Astrocyte (in vitro differentiated cells and primary cell): ENCODE data around the gene HSD17B14. TPM values are rescaled to one million over a fixed set of nuclear protein-coding genes. Genes with fewer than 3 reads are reported as not detected.
"Not testable (repeated sequence)": the region's sequence is repeated elsewhere in the genome, so short reads cannot be mapped to it uniquely, and the experiment has no call there.

Experiments used
- DNase-seq: peaks from one replicate; pipeline ENCODE4 v3.0.0-alpha.2; 2010; ENCODE audit warnings: low read depth
- FAIRE-seq: peaks from 2 replicates; lab custom pipeline; 2011; peaks lifted over from hg19 to GRCh38; lab: Jason Lieb, UNC
- H2AFZ ChIP-seq: 2 replicates; pipeline ENCODE4 v1.6.0; 2012; ENCODE audit warnings: low read depth, low read length, inconsistent platforms
- H3K27ac ChIP-seq: 2 replicates; pipeline ENCODE4 v1.5.1; 2011; ENCODE audit warnings: low read depth, low read length, inconsistent platforms
- H3K27me3 ChIP-seq: 2 replicates; pipeline ENCODE4 v1.6.0; 2011; ENCODE audit warnings: low read length, inconsistent platforms; ENCODE audit not compliant: insufficient read depth
- H3K36me3 ChIP-seq: 2 replicates; pipeline ENCODE4 v1.5.1; 2011; ENCODE audit warnings: low read length, inconsistent platforms; ENCODE audit not compliant: insufficient read depth
- H3K4me1 ChIP-seq: 2 replicates; pipeline ENCODE4 v1.5.1; 2011; ENCODE audit warnings: low read length, inconsistent platforms; ENCODE audit not compliant: insufficient read depth
- H3K4me2 ChIP-seq: 2 replicates; pipeline ENCODE4 v1.6.0; 2012; ENCODE audit warnings: low read length, inconsistent platforms
- H3K4me3 ChIP-seq: 2 replicates; pipeline ENCODE4 v1.5.1; 2011; ENCODE audit warnings: low read depth, mild to moderate bottlenecking, low read length, inconsistent platforms; ENCODE audit not compliant: insufficient read depth
- H3K79me2 ChIP-seq: 2 replicates; pipeline ENCODE4 v1.6.0; 2012; ENCODE audit warnings: mild to moderate bottlenecking, low read length, inconsistent platforms; ENCODE audit not compliant: insufficient read depth
- H3K9ac ChIP-seq: 2 replicates; pipeline ENCODE4 v1.6.0; 2012; ENCODE audit warnings: mild to moderate bottlenecking, low read length, inconsistent platforms
- H3K9me3 ChIP-seq: 2 replicates; pipeline ENCODE4 v1.5.1; 2012; ENCODE audit warnings: low read depth, mild to moderate bottlenecking, low read length, inconsistent platforms; ENCODE audit not compliant: insufficient read depth
- H4K20me1 ChIP-seq: 2 replicates; pipeline ENCODE4 v1.6.0; 2012; ENCODE audit warnings: low read length, inconsistent platforms; ENCODE audit not compliant: insufficient read depth
- H3K27ac Mint-ChIP-seq: one replicate; pipeline ENCODE4 v1.8.0; 2021; ENCODE audit warnings: mild to moderate bottlenecking, mixed read lengths; ENCODE audit not compliant: unreplicated experiment
- H3K27me3 Mint-ChIP-seq: one replicate; pipeline ENCODE4 v1.8.0; 2021; ENCODE audit warnings: low read depth, mixed read lengths; ENCODE audit not compliant: unreplicated experiment
- H3K36me3 Mint-ChIP-seq: one replicate; pipeline ENCODE4 v1.8.0; 2021; ENCODE audit warnings: low read depth, mixed read lengths; ENCODE audit not compliant: unreplicated experiment
- H3K4me1 Mint-ChIP-seq: one replicate; pipeline ENCODE4 v1.8.0; 2021; ENCODE audit warnings: low read depth, mixed read lengths; ENCODE audit not compliant: unreplicated experiment
- H3K4me3 Mint-ChIP-seq: one replicate; pipeline ENCODE4 v1.8.0; 2021; ENCODE audit warnings: mild to moderate bottlenecking, moderate library complexity, mixed read lengths; ENCODE audit not compliant: unreplicated experiment
- H3K9me3 Mint-ChIP-seq: one replicate; pipeline ENCODE4 v1.8.0; 2021; ENCODE audit warnings: mild to moderate bottlenecking, mixed read lengths; ENCODE audit not compliant: unreplicated experiment
- EZH2 ChIP-seq: IDR thresholded peaks from 2 replicates; pipeline ENCODE4 v1.6.1; 2012; ENCODE audit warnings: mild to moderate bottlenecking, low read length, inconsistent platforms; ENCODE audit not compliant: insufficient read depth
- total RNA-seq: library from RNA; stranded (reverse); gene quantifications from 2 replicates; pipeline ENCODE4 v1.2.1, GENCODE V29; 2021
- TF ChIP-seq, protein P1 (sequence below): IDR thresholded peaks from 2 replicates; pipeline ENCODE4 v1.5.1; 2011; ENCODE audit warnings: low read depth, mild to moderate bottlenecking, inconsistent platforms, low read length, moderate library complexity; ENCODE audit not compliant: insufficient read depth

The HSD17B14 gene
- total RNA-seq, 1 donor from 2014 or later = 9.7 TPM

- H3K27ac ChIP-seq = no peak overlapping the region
- H4K20me1 ChIP-seq = no peaks in the 10 kb centered on the region
- H3K9me3 ChIP-seq = no peaks in the 10 kb centered on the region
- Mint-ChIP-seq H3K36me3 (no peaks in the 10 kb centered on the region), H3K4me1 (peaks cover 4% of the 10 kb centered on the region), H3K9me3 (peaks cover 3% of the 10 kb centered on the region), H3K4me3 (no peak overlapping the region), H3K27me3 (peaks cover 20% of the 10 kb centered on the region), H3K27ac (no peak overlapping the region)
- no peak overlapping the region for H2AFZ ChIP-seq
- H3K4me2 ChIP-seq = no peak overlapping the region
- no peak for TF ChIP-seq EZH2
- TF ChIP-seq, protein P1, sequence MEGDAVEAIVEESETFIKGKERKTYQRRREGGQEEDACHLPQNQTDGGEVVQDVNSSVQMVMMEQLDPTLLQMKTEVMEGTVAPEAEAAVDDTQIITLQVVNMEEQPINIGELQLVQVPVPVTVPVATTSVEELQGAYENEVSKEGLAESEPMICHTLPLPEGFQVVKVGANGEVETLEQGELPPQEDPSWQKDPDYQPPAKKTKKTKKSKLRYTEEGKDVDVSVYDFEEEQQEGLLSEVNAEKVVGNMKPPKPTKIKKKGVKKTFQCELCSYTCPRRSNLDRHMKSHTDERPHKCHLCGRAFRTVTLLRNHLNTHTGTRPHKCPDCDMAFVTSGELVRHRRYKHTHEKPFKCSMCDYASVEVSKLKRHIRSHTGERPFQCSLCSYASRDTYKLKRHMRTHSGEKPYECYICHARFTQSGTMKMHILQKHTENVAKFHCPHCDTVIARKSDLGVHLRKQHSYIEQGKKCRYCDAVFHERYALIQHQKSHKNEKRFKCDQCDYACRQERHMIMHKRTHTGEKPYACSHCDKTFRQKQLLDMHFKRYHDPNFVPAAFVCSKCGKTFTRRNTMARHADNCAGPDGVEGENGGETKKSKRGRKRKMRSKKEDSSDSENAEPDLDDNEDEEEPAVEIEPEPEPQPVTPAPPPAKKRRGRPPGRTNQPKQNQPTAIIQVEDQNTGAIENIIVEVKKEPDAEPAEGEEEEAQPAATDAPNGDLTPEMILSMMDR = no peak
- no peaks in the 10 kb centered on the region for H3K79me2 ChIP-seq
- FAIRE-seq = no peak
- H3K36me3 ChIP-seq = no peaks in the 10 kb centered on the region
- no peaks in the 10 kb centered on the region for H3K4me1 ChIP-seq
- peak; percentile 33 for DNase-seq
- peaks cover 13% of the 10 kb centered on the region for H3K27me3 ChIP-seq
- H3K9ac ChIP-seq = no peak overlapping the region
- H3K4me3 ChIP-seq = no peak overlapping the region
Observed at GRCh38 chr19:48768994-48769713, 67.1 kb downstream of the HSD17B14 start.

DNA sequence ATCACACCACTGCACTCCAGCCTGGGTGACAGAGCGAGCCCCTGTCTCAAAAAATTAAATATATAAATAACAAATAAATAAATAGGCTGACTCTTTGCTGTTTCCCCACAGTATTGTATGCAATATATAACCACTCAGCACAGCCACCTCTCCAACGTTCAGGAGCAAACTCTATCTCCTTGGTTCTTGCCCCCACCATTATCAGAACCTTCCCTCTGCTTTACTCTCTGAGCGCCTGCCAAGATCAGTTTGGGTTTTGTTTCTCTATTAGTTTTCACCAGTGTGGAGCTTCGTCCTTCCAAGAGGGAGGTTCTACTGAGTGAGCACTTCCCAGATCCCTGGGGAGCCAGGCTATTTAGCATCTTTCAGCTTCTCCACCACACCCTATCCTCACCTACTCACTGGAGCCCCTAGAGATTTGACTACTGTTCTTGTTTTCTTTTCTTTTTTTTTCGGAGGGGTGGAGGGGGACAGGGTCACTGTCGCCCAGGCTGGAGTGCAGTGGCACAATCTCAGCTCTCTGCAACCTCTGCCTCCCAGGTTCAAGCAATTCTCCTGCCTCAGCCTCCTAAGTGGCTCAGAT, 68.0 kb downstream of the HSD17B14 start:
- H3K9me3 ChIP-seq, H3K9me3 Mint-ChIP-seq, H3K4me1 Mint-ChIP-seq, H3K4me1 ChIP-seq, H2AFZ ChIP-seq, H3K27ac ChIP-seq, H3K27ac Mint-ChIP-seq, H3K9ac ChIP-seq, H3K79me2 ChIP-seq, H3K36me3 ChIP-seq, H4K20me1 ChIP-seq, H3K36me3 Mint-ChIP-seq, H3K4me3 ChIP-seq, H3K4me2 ChIP-seq, DNase-seq, FAIRE-seq, H3K4me3 Mint-ChIP-seq: not testable (repeated sequence)
- peaks cover 16% of the 10 kb centered on the region for H3K27me3 ChIP-seq
- H3K27me3 Mint-ChIP-seq = peaks cover 29% of the 10 kb centered on the region

DNA sequence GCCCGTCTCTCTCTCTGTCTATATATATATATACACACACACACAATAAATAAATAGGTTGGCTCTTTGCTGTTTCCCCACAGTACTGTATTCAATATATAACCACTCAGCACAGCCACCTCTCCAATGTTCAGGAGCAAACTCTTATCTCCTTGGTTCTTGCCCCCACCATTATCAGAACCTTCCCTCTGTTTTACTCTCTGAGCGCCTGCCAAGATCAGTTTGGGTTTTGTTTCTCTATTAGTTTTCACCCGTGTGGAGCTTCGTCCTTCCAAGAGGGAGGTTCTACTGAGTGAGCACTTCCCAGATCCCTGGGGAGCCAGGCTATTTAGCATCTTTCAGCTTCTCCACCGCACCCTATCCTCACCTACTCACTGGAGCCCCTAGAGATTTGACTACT, 70.5 kb downstream of the HSD17B14 start:
- H3K36me3 Mint-ChIP-seq, H3K27ac Mint-ChIP-seq, H4K20me1 ChIP-seq, DNase-seq, H3K9me3 ChIP-seq, FAIRE-seq, H3K27ac ChIP-seq, H3K36me3 ChIP-seq, H3K4me3 Mint-ChIP-seq, H3K4me2 ChIP-seq, H2AFZ ChIP-seq, H3K4me3 ChIP-seq, H3K9me3 Mint-ChIP-seq, H3K79me2 ChIP-seq, H3K4me1 ChIP-seq, H3K9ac ChIP-seq, H3K4me1 Mint-ChIP-seq: not testable (repeated sequence)
- peaks cover 27% of the 10 kb centered on the region for H3K27me3 ChIP-seq
- H3K27me3 Mint-ChIP-seq = peaks cover 48% of the 10 kb centered on the region

Other genes with a start within 250 kb of the HSD17B14 start
- not detected in 2 replicates for gene SPACA4, start 229.7 kb downstream of the HSD17B14 start, total RNA-seq
- 1.3 and 1.7 TPM in 2 replicates for gene FAM83E, start 221.4 kb downstream of the HSD17B14 start, total RNA-seq
- gene RPL18, start 217.3 kb downstream of the HSD17B14 start, total RNA-seq = 1,046 and 1,102 TPM in 2 replicates
- gene SPHK2, start 217.0 kb downstream of the HSD17B14 start, total RNA-seq = 25.4 and 29.4 TPM in 2 replicates
- gene DBP, start 199.1 kb downstream of the HSD17B14 start, total RNA-seq = 1.2 and 1.5 TPM in 2 replicates
- gene CA11, start 190.3 kb downstream of the HSD17B14 start, total RNA-seq = 9.5 and 9.8 TPM in 2 replicates
- gene NTN5, start 163.5 kb downstream of the HSD17B14 start, total RNA-seq = 0.11 and 0.41 TPM in 2 replicates
- not detected in 2 replicates for gene FUT2, start 140.5 kb downstream of the HSD17B14 start, total RNA-seq
- 0.55 and 0.57 TPM in 2 replicates for gene MAMSTR, start 116.8 kb downstream of the HSD17B14 start, total RNA-seq
- gene RASIP1, start 95.9 kb downstream of the HSD17B14 start, total RNA-seq = 0.26 and 0.68 TPM in 2 replicates
- not detected in 2 replicates for gene IZUMO1, start 89.6 kb downstream of the HSD17B14 start, total RNA-seq
- gene FUT1, start 83.8 kb downstream of the HSD17B14 start, total RNA-seq = 0.65 and 0.91 TPM in 2 replicates
- not detected in 2 replicates for gene FGF21, start 81.0 kb downstream of the HSD17B14 start, total RNA-seq
- 38.1 and 41.5 TPM in 2 replicates for gene BCAT2, start 25.5 kb downstream of the HSD17B14 start, total RNA-seq
- 27.5 and 32.8 TPM in 2 replicates for gene PLEKHA4, start 32.1 kb upstream of the HSD17B14 start, total RNA-seq
- gene PPP1R15A, start 35.9 kb upstream of the HSD17B14 start, total RNA-seq = 39.5 and 53.2 TPM in 2 replicates
- not detected in 2 replicates for gene TULP2, start 62.3 kb upstream of the HSD17B14 start, total RNA-seq
- gene NUCB1, start 63.8 kb upstream of the HSD17B14 start, total RNA-seq = 164 and 189 TPM in 2 replicates
- gene DHDH, start 97.2 kb upstream of the HSD17B14 start, total RNA-seq = 0.45 TPM in 1 of 2 replicates, not detected in the other
- gene BAX, start 118.4 kb upstream of the HSD17B14 start, total RNA-seq = 169 and 174 TPM in 2 replicates
- 3,402 and 4,020 TPM in 2 replicates for gene FTL, start 128.8 kb upstream of the HSD17B14 start, total RNA-seq
- gene GYS1, start 156.8 kb upstream of the HSD17B14 start, total RNA-seq = 86.0 and 86.8 TPM in 2 replicates
- 105 and 106 TPM in 2 replicates for gene RUVBL2, start 157.4 kb upstream of the HSD17B14 start, total RNA-seq
- gene LHB, start 180.6 kb upstream of the HSD17B14 start, total RNA-seq = 0.48 TPM in 1 of 2 replicates, not detected in the other
- gene CGB3, start 187.8 kb upstream of the HSD17B14 start, total RNA-seq = 3.6 and 4.5 TPM in 2 replicates
- 0.52 and 2.9 TPM in 2 replicates for gene CGB2, start 195.4 kb upstream of the HSD17B14 start, total RNA-seq
- 2.3 TPM in 1 of 2 replicates, not detected in the other for gene CGB1, start 200.4 kb upstream of the HSD17B14 start, total RNA-seq
- gene CGB5, start 207.4 kb upstream of the HSD17B14 start, total RNA-seq = 2.0 and 6.5 TPM in 2 replicates
- gene CGB8, start 212.6 kb upstream of the HSD17B14 start, total RNA-seq = 9.4 and 15.8 TPM in 2 replicates
- gene CGB7, start 221.3 kb upstream of the HSD17B14 start, total RNA-seq = 7.1 and 8.8 TPM in 2 replicates
- 7.2 and 7.3 TPM in 2 replicates for gene NTF4, start 228.3 kb upstream of the HSD17B14 start, total RNA-seq
- gene KCNA7, start 236.2 kb upstream of the HSD17B14 start, total RNA-seq = 0.05 TPM in 1 of 2 replicates, not detected in the other
- 173 and 177 TPM in 2 replicates for gene SNRNP70, start 249.0 kb upstream of the HSD17B14 start, total RNA-seq